Neuronal stem cell (in vitro differentiated cells): ENCODE results near the gene FSTL4.

Experiments used
- DNase-seq: peaks from one replicate; pipeline ENCODE4 v3.0.0-alpha.2; 2013; ENCODE audit warnings: low spot score
- H2AFZ ChIP-seq: one replicate; pipeline ENCODE4 v1.6.1; 2013; ENCODE audit warnings: mild to moderate bottlenecking, low read length, inconsistent platforms
- H2AK5ac ChIP-seq: 2 replicates; pipeline ENCODE4 v1.6.1; 2013; ENCODE audit warnings: low read depth, mild to moderate bottlenecking, inconsistent platforms, low read length, moderate library complexity, mixed read lengths
- H2BK120ac ChIP-seq: 2 replicates; pipeline ENCODE4 v1.6.1; 2013; ENCODE audit warnings: low read depth, mild to moderate bottlenecking, inconsistent platforms, low read length, moderate library complexity, mixed read lengths
- H2BK12ac ChIP-seq: one replicate; pipeline ENCODE4 v1.6.1; 2013; ENCODE audit warnings: low read length, inconsistent platforms
- H2BK15ac ChIP-seq: 2 replicates; pipeline ENCODE4 v1.6.1; 2013; ENCODE audit warnings: mild to moderate bottlenecking, low read length, inconsistent platforms, mixed read lengths
- H2BK5ac ChIP-seq: one replicate; pipeline ENCODE4 v1.6.1; 2013; ENCODE audit warnings: inconsistent platforms, mild to moderate bottlenecking, low read length, moderate library complexity
- H3K14ac ChIP-seq: one replicate; pipeline ENCODE4 v1.6.1; 2013; ENCODE audit warnings: low read length, inconsistent platforms
- H3K18ac ChIP-seq: 2 replicates; pipeline ENCODE4 v1.6.1; 2013; ENCODE audit warnings: low read length, inconsistent platforms
- H3K23ac ChIP-seq: 2 replicates; pipeline ENCODE4 v1.6.1; 2013; ENCODE audit warnings: low read depth, mild to moderate bottlenecking, mixed read lengths, low read length, inconsistent platforms; ENCODE audit not compliant: poor library complexity
- H3K27ac ChIP-seq: replicated peaks from 3 replicates; pipeline ENCODE4 v1.5.1; 2013; ENCODE audit warnings: low read length, inconsistent platforms
- H3K27me3 ChIP-seq, 3 experiments: 2 replicates each; pipeline ENCODE4 v1.6.1; 2013; ENCODE audit warnings: low read length in 3 of 3, mild to moderate bottlenecking in 2 of 3, inconsistent platforms in 1 of 3, low read depth in 1 of 3, mixed read lengths in 1 of 3, moderate library complexity in 1 of 3; ENCODE audit not compliant: control insufficient read depth in 3 of 3, insufficient read depth in 3 of 3
- H3K36me3 ChIP-seq, 2 donors: replicated peaks in 1 of 2; 2 replicates each; pipeline ENCODE4 v1.6.1; 2013; ENCODE audit warnings: low read length in 2 of 2; ENCODE audit not compliant: control insufficient read depth in 2 of 2, insufficient read depth in 2 of 2
- H3K4ac ChIP-seq: 2 replicates; pipeline ENCODE4 v1.6.1; 2013; ENCODE audit warnings: inconsistent platforms, mild to moderate bottlenecking, low read length, moderate library complexity
- H3K4me1 ChIP-seq, 2 donors: 1 replicate in 1 of 2; 2 replicates in 1 of 2; pipeline ENCODE4 v1.6.1; 2013; ENCODE audit warnings: low read length in 2 of 2, low read depth in 1 of 2; ENCODE audit not compliant: control insufficient read depth in 2 of 2, insufficient read depth in 1 of 2
- H3K4me2 ChIP-seq: one replicate; pipeline ENCODE4 v1.6.1; 2013; ENCODE audit warnings: mild to moderate bottlenecking, low read length, inconsistent platforms; ENCODE audit not compliant: insufficient read depth, poor library complexity, severe bottlenecking
- H3K4me3 ChIP-seq, 2 donors: 2 replicates each; pipeline ENCODE4 v1.5.1; 2013; ENCODE audit warnings: low read length in 2 of 2, mild to moderate bottlenecking in 2 of 2, inconsistent platforms in 1 of 2, moderate library complexity in 1 of 2
- H3K79me1 ChIP-seq: one replicate; pipeline ENCODE4 v1.6.1; 2013; ENCODE audit warnings: low read depth, mild to moderate bottlenecking, inconsistent platforms, low read length, moderate library complexity
- H3K9ac ChIP-seq: one replicate; pipeline ENCODE4 v1.6.1; 2013; ENCODE audit warnings: mild to moderate bottlenecking, low read depth, low read length, inconsistent platforms; ENCODE audit not compliant: poor library complexity
- H3K9me3 ChIP-seq, 2 donors: replicated peaks in 1 of 2; 2 replicates each; pipeline versions ENCODE3 to v1.6.1; 2013; ENCODE audit warnings: low read length in 2 of 2, mild to moderate bottlenecking in 2 of 2, inconsistent platforms in 1 of 2, low read depth in 1 of 2, mixed read lengths in 1 of 2, moderate library complexity in 1 of 2; ENCODE audit not compliant: control insufficient read depth in 2 of 2, insufficient read depth in 1 of 2
- H4K8ac ChIP-seq: one replicate; pipeline ENCODE4 v1.6.1; 2013; ENCODE audit warnings: low read depth, mild to moderate bottlenecking, inconsistent platforms, low read length, moderate library complexity
- H4K91ac ChIP-seq: one replicate; pipeline ENCODE4 v1.6.1; 2013; ENCODE audit warnings: low read length, low read depth, mild to moderate bottlenecking, inconsistent platforms; ENCODE audit not compliant: poor library complexity
- WGBS, 2 donors: extraction: QIAGEN DNeasy Blood & Tissue Kit; methylation state at CpG; one replicate each; pipeline ENCODE4 v1.1.7; 2013; ENCODE audit warnings: missing lambda C conversion rate in 2 of 2, mixed read lengths in 1 of 2; ENCODE audit not compliant: insufficient read length in 2 of 2, insufficient replicate concordance in 1 of 2; ENCODE audit errors: extremely low coverage in 2 of 2; 5-methylcytosine and 5-hydroxymethylcytosine counted together

Gene FSTL4

GRCh38 chr5:133497608-133498348, 114.6 kb downstream of the FSTL4 start:
- Histone ChIP-seq H3K4ac (no peak overlapping the region), H3K79me1 (no peaks in the 10 kb centered on the region), H3K9me3 (no peaks in the 10 kb centered on the region), H4K8ac (no peak overlapping the region), H2AFZ (no peak overlapping the region), H2AK5ac (no peak overlapping the region), H3K18ac (no peak overlapping the region), H2BK5ac (no peak overlapping the region), H2BK120ac (no peak overlapping the region), H3K36me3 (no peaks in the 10 kb centered on the region), H2BK15ac (no peak overlapping the region), H3K23ac (no peak overlapping the region), H3K9ac (peak overlapping the region; percentile 36), H3K4me3 (no peak overlapping the region), H3K4me2 (no peak overlapping the region), H2BK12ac (no peak overlapping the region), H3K14ac (no peak overlapping the region), H3K27ac (no peak overlapping the region), H3K4me1 (no peaks in the 10 kb centered on the region), H3K27me3 (peaks cover 0 to 3% (median 0%) of the 10 kb centered on the region in 3 experiments), H4K91ac (no peak overlapping the region)
- WGBS, 2 donors = no CpG with 5 or more reads among the region's 6 CpGs
- DNase-seq = no peak

- no CpG with 5 or more reads among the region's 7 CpGs for WGBS, 2 donors
- Histone ChIP-seq H2BK12ac (no peak overlapping the region), H3K27me3 (no peaks in the 10 kb centered on the region), H3K79me1 (no peaks in the 10 kb centered on the region), H3K4ac (no peak overlapping the region), H3K4me1 (no peaks in the 10 kb centered on the region), H4K8ac (no peak overlapping the region), H2BK5ac (no peak overlapping the region), H2AK5ac (peak overlapping the region; percentile 43), H2AFZ (no peak overlapping the region), H3K27ac (no peak overlapping the region), H3K4me2 (no peak overlapping the region), H2BK120ac (no peak overlapping the region), H3K9ac (peak overlapping the region; percentile 12), H3K23ac (no peak overlapping the region), H3K36me3 (no peaks in the 10 kb centered on the region), H3K14ac (no peak overlapping the region), H2BK15ac (no peak overlapping the region), H4K91ac (no peak overlapping the region), H3K18ac (peak overlapping the region; percentile 27), H3K9me3 (no peaks in the 10 kb centered on the region), H3K4me3 (no peak overlapping the region)
- DNase-seq = no peak
Observed at GRCh38 chr5:133496631-133497030, 115.7 kb downstream of the FSTL4 start.

GRCh38 chr5:133494923-133495246, 117.5 kb downstream of the FSTL4 start:
- no peak overlapping the region for H3K4ac ChIP-seq
- H3K4me1 ChIP-seq = no peaks in the 10 kb centered on the region
- no peak overlapping the region for H2BK12ac ChIP-seq
- no peaks in the 10 kb centered on the region for H3K79me1 ChIP-seq
- no peaks in the 10 kb centered on the region for H3K9me3 ChIP-seq
- H2BK15ac ChIP-seq = no peak overlapping the region
- H2BK120ac ChIP-seq = no peak overlapping the region
- H2BK5ac ChIP-seq = no peak overlapping the region
- no peak overlapping the region for H4K8ac ChIP-seq
- no peak overlapping the region for H3K23ac ChIP-seq
- no peak overlapping the region for H3K18ac ChIP-seq
- no peak overlapping the region for H3K27ac ChIP-seq
- no peak for DNase-seq
- no peak overlapping the region for H3K4me3 ChIP-seq
- no peak overlapping the region for H4K91ac ChIP-seq
- no peak overlapping the region for H3K9ac ChIP-seq
- H2AK5ac ChIP-seq = no peak overlapping the region
- H2AFZ ChIP-seq = no peak overlapping the region
- WGBS, 2 donors = no CpG with 5 or more reads among the region's 8 CpGs
- no peaks in the 10 kb centered on the region for H3K36me3 ChIP-seq
- no peaks in the 10 kb centered on the region for H3K27me3 ChIP-seq
- H3K14ac ChIP-seq = no peak overlapping the region
- H3K4me2 ChIP-seq = no peak overlapping the region

- H2BK5ac ChIP-seq = no peak overlapping the region
- no peak for DNase-seq
- no peaks in the 10 kb centered on the region for H3K9me3 ChIP-seq
- H3K4ac ChIP-seq = no peak overlapping the region
- H3K18ac ChIP-seq = no peak overlapping the region
- H3K27me3 ChIP-seq = no peaks in the 10 kb centered on the region
- no peak overlapping the region for H3K4me2 ChIP-seq
- H2AFZ ChIP-seq = no peak overlapping the region
- no peak overlapping the region for H2BK120ac ChIP-seq
- no peaks in the 10 kb centered on the region for H3K79me1 ChIP-seq
- no peak overlapping the region for H2AK5ac ChIP-seq
- H3K27ac ChIP-seq = no peak overlapping the region
- H2BK12ac ChIP-seq = no peak overlapping the region
- H3K4me3 ChIP-seq = no peak overlapping the region
- no peak overlapping the region for H4K91ac ChIP-seq
- H3K36me3 ChIP-seq = no peaks in the 10 kb centered on the region
- no peaks in the 10 kb centered on the region for H3K4me1 ChIP-seq
- H3K23ac ChIP-seq = no peak overlapping the region
- no CpG with 5 or more reads among the region's 6 CpGs for WGBS, 2 donors
- H3K9ac ChIP-seq = no peak overlapping the region
- no peak overlapping the region for H3K14ac ChIP-seq
- H4K8ac ChIP-seq = no peak overlapping the region
- H2BK15ac ChIP-seq = no peak overlapping the region
Observed at GRCh38 chr5:133494232-133494922, 118.0 kb downstream of the FSTL4 start.
